T-cell (primary cell): ENCODE data around the gene GSAP. TPM values are rescaled to one million over a fixed set of nuclear protein-coding genes. Genes with fewer than 3 reads are reported as not detected.
A peak's percentile ranks its signal among the peaks of the same experiment; 100 is the strongest.

ENCODE experiments used
- ATAC-seq, 4 experiments: fragments of 200-7000 bp in 3 of 4; fragments of 150-1000 bp in 1 of 4; cut with Tn5 transposase; replicated peaks in 1 of 4; 1 replicate in 3 of 4; 2 replicates in 1 of 4; pipeline ENCODE4 v1.10.0; 2021; ENCODE audit warnings: moderate library complexity in 3 of 4, mild to moderate bottlenecking in 2 of 4, moderate number of reproducible peaks in 1 of 4
- CTCF ChIA-PET, 2 donors: fragments of 300-600 bp; sonication (Branson Sonifier 250); formaldehyde crosslinking; loops; one replicate each; lab custom pipeline; 2022; ENCODE audit warnings: antibody characterized with exemption in 2 of 2; lab: Charles Lee
- POLR2A ChIA-PET, 2 donors: fragments of 300-600 bp; sonication (Branson Sonifier 250); formaldehyde crosslinking; loops; one replicate each; lab custom pipeline; 2022; ENCODE audit warnings: antibody characterized with exemption in 2 of 2; lab: Charles Lee
- DNase-seq, 35 experiments: peaks; one replicate each; pipeline versions ENCODE4 v3.0.0 to v3.0.0-alpha.2; 2013 to 2023
- H3K27ac ChIP-seq: one replicate; pipeline ENCODE4 v1.5.1; 2013; ENCODE audit warnings: low read length
- H3K27me3 ChIP-seq, 2 experiments: replicated peaks in 1 of 2; 1 replicate in 1 of 2; 2 replicates in 1 of 2; pipeline versions ENCODE4 v1.6.1 to v1.7.0; 2013; ENCODE audit warnings: low read length in 1 of 2, mixed read lengths in 1 of 2; ENCODE audit not compliant: control insufficient read depth in 2 of 2, insufficient read depth in 2 of 2; ENCODE audit errors: extremely low read depth in 1 of 2
- H3K36me3 ChIP-seq, 2 donors: 1 replicate in 1 of 2; 2 replicates in 1 of 2; pipeline versions ENCODE4 v1.6.1 to v1.7.0; 2013; ENCODE audit warnings: low read length in 1 of 2; ENCODE audit not compliant: control insufficient read depth in 2 of 2, insufficient read depth in 1 of 2; ENCODE audit errors: extremely low read depth in 1 of 2
- H3K4me1 ChIP-seq, 2 experiments: 1 replicate in 1 of 2; 2 replicates in 1 of 2; pipeline versions ENCODE4 v1.6.1 to v1.7.0; 2013; ENCODE audit warnings: low read length in 2 of 2, mixed read lengths in 1 of 2; ENCODE audit not compliant: insufficient read depth in 2 of 2, control insufficient read depth in 1 of 2; ENCODE audit errors: extremely low read depth in 1 of 2
- H3K4me3 ChIP-seq, 2 donors: 1 replicate in 1 of 2; 2 replicates in 1 of 2; pipeline versions ENCODE4 v1.5.1 to v1.7.0; 2013; ENCODE audit warnings: mild to moderate bottlenecking in 2 of 2, low read length in 1 of 2, moderate library complexity in 1 of 2; ENCODE audit not compliant: control insufficient read depth in 1 of 2; ENCODE audit errors: extremely low read depth in 1 of 2
- H3K9me3 ChIP-seq: 2 replicates; pipeline ENCODE4 v1.7.0; 2013
- H3K27ac Mint-ChIP-seq, 2 donors: one replicate each; pipeline ENCODE4 v1.8.0; 2020 to 2021; ENCODE audit warnings: mild to moderate bottlenecking in 2 of 2, mixed read lengths in 2 of 2
- H3K27me3 Mint-ChIP-seq, 2 donors: one replicate each; pipeline ENCODE4 v1.8.0; 2021 to 2022; ENCODE audit warnings: mixed read lengths in 2 of 2
- H3K36me3 Mint-ChIP-seq: one replicate; pipeline ENCODE4 v1.8.0; 2021; ENCODE audit warnings: mixed read lengths
- H3K4me1 Mint-ChIP-seq, 3 donors: one replicate each; pipeline ENCODE4 v1.8.0; 2020 to 2022; ENCODE audit warnings: mixed read lengths in 3 of 3, mild to moderate bottlenecking in 1 of 3
- H3K4me3 Mint-ChIP-seq, 3 donors: one replicate each; pipeline ENCODE4 v1.8.0; 2020 to 2022; ENCODE audit warnings: mild to moderate bottlenecking in 3 of 3, mixed read lengths in 3 of 3, moderate library complexity in 3 of 3
- H3K9me3 Mint-ChIP-seq, 3 donors: one replicate each; pipeline ENCODE4 v1.8.0; 2020 to 2022; ENCODE audit warnings: mixed read lengths in 3 of 3
- WGBS: methylation state at CpG from one replicate; pipeline ENCODE4 v1.1.5; 2013; ENCODE audit warnings: missing lambda C conversion rate; ENCODE audit not compliant: insufficient coverage; 5-methylcytosine and 5-hydroxymethylcytosine counted together
- total RNA-seq, 35 experiments: library from RNA in 6 of 35; stranded (reverse) in 6 of 35; fragments of 120-200 nt in 1 of 35; gene quantifications; one replicate each; pipeline versions ENCODE4 v1.2.1 to v1.2.4 and lab custom pipeline; 2013 to 2026

GSAP gene
- total RNA-seq, 5 donors from 2014 or later (not counting 1 experiment from before 2014, with no cell fraction given) = 17.7 to 40.0 (median 25.7) TPM

DNA sequence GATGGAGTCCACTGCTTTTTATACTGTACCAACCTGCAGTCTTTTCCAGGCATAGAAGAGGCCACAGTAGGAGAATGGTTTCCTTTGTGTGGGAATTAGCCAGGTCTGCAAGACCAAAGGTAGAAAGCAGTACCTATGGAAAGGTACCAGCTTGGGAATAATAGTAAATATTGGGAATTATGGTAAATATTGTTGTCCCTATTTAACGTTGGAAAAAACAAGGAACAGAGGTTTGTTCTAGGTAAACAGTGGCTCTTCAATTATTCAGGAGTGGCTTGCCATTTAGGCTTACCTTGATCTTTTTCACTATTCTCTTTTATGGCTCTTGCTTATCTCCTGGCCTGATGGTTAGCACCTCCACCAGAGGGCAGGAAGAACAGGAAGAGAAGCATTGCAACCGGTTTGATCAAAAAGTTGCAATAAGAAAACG lies 43.9 kb upstream of the GSAP start:
- Histone ChIP-seq H3K36me3 (no peaks in the 10 kb centered on the region), H3K4me1 (no peaks in the 10 kb centered on the region), H3K9me3 (no peaks in the 10 kb centered on the region), H3K27ac (no peak overlapping the region), H3K27me3 (no peaks in the 10 kb centered on the region), H3K4me3 (no peak overlapping the region)
- H3K27ac Mint-ChIP-seq = no peak overlapping the region
- POLR2A ChIA-PET = interaction anchor here in 1 of 2 donors (0.7 kb wide), 1 partner anchor 49 kb away, joined by 3 read pairs; no protein-coding TSS in a partner anchor
- H3K4me3 Mint-ChIP-seq = no peak overlapping the region
- no CpG with 5 or more reads among the region's 3 CpGs for WGBS
- ATAC-seq = no peak
- DNase-seq = peak in 2 of 35 experiments; percentile 6 to 27
- peaks cover 0 to 2% of the 10 kb centered on the region in 2 donors for H3K27me3 Mint-ChIP-seq
- H3K9me3 Mint-ChIP-seq = no peaks in the 10 kb centered on the region
- H3K4me1 Mint-ChIP-seq = peaks cover 0 to 9% (median 0%) of the 10 kb centered on the region in 3 donors
- CTCF ChIA-PET = no interaction called here
- H3K36me3 Mint-ChIP-seq = no peaks in the 10 kb centered on the region

DNA sequence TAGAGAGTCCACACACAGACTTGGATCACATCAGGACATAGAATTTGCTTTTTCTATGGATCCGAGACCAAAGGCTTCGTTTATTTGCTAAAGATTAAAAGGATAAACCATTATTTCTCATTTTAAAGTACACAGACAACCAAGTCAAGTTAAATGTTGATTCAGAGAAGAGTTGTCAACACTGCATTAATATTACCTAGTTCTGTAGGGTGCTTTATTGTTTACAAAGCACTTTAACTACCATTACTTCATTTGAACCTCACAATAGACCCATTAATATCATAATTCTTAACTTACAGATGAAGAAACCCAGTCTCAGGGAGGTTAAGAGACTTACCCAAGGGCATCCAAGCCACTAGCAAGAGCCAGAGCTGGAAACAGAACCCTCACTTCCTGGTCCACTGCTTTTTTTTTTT lies 43.2 kb upstream of the GSAP start:
- no peak overlapping the region for H3K27ac ChIP-seq
- H3K36me3 ChIP-seq = no peaks in the 10 kb centered on the region
- no peaks in the 10 kb centered on the region for H3K9me3 Mint-ChIP-seq
- ATAC-seq = no peak
- peaks cover 0 to 9% (median 0%) of the 10 kb centered on the region in 3 donors for H3K4me1 Mint-ChIP-seq
- no CpG with 5 or more reads among the region's 2 CpGs for WGBS
- no peaks in the 10 kb centered on the region for H3K9me3 ChIP-seq
- no peak overlapping the region for H3K4me3 ChIP-seq
- ChIA-PET POLR2A (interaction anchor here in 1 of 2 donors (0.7 kb wide), 1 partner anchor 49 kb away, joined by 3 read pairs; no protein-coding TSS in a partner anchor), CTCF (no interaction called here)
- H3K27ac Mint-ChIP-seq = no peak overlapping the region
- peaks cover 0 to 4% of the 10 kb centered on the region in 2 donors for H3K27me3 Mint-ChIP-seq
- H3K4me3 Mint-ChIP-seq = no peak overlapping the region
- no peaks in the 10 kb centered on the region for H3K36me3 Mint-ChIP-seq
- no peaks in the 10 kb centered on the region for H3K4me1 ChIP-seq
- H3K27me3 ChIP-seq = no peaks in the 10 kb centered on the region
- no peak for DNase-seq

DNA sequence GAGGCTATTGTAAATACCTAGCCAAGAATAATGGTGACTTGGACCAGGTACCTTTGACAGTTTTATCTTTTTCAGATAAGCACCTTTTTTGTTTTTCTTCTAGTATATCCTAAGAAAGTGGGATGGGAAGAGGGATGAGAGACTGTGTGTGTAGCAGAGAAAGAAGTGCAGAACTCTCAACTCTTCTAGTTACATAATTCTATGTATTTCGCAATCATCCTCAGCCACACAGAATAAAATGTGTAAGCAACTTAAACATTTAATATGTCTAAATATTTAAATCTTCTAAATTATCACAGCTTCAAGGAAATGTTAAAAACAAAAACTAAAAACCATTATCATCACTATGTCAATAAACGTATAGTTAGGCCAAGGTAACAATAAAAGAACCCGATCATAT lies 42.6 kb upstream of the GSAP start:
- H3K36me3 Mint-ChIP-seq = no peaks in the 10 kb centered on the region
- Histone ChIP-seq H3K27ac (no peak overlapping the region), H3K36me3 (no peaks in the 10 kb centered on the region), H3K9me3 (no peaks in the 10 kb centered on the region), H3K4me3 (no peak overlapping the region), H3K27me3 (no peaks in the 10 kb centered on the region), H3K4me1 (no peaks in the 10 kb centered on the region)
- no CpG with 5 or more reads among the region's 3 CpGs for WGBS
- DNase-seq (no peak), ATAC-seq (no peak)
- no peak overlapping the region for H3K4me3 Mint-ChIP-seq
- CTCF ChIA-PET = no interaction called here
- no peak overlapping the region for H3K27ac Mint-ChIP-seq
- no peaks in the 10 kb centered on the region for H3K9me3 Mint-ChIP-seq
- POLR2A ChIA-PET = no interaction called here
- peaks cover under 1 to 4% of the 10 kb centered on the region in 2 donors for H3K27me3 Mint-ChIP-seq
- H3K4me1 Mint-ChIP-seq = peaks cover 0 to 9% (median 0%) of the 10 kb centered on the region in 3 donors

DNA sequence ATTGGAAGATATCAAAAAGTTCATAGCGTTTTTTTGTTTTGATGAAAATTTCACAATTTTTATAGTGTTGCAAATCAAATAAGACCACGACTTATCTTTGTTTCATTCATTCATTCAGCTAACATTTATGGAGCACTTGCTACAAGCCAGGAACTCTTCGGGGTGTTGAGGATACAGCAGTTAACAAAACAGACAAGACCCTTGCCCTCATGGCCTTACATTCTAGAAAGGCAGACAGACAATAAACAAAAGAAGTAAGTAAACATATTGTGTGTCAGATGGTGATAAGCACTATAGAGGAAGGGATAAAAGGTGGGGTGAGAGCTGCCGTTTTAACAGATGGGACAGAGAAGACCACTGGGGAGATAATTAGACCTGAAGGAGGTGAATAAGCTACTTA lies 41.6 kb upstream of the GSAP start:
- H3K36me3 ChIP-seq = no peaks in the 10 kb centered on the region
- no peaks in the 10 kb centered on the region for H3K9me3 ChIP-seq
- no peak overlapping the region for H3K4me3 ChIP-seq
- no peaks in the 10 kb centered on the region for H3K9me3 Mint-ChIP-seq
- H3K4me1 ChIP-seq = no peaks in the 10 kb centered on the region
- POLR2A ChIA-PET = interaction anchor here (0.5 to 0.6 kb wide), 2 partner anchors 41 to 91 kb away, joined by 4 to 5 read pairs; no protein-coding TSS in a partner anchor
- H3K36me3 Mint-ChIP-seq = no peaks in the 10 kb centered on the region
- CTCF ChIA-PET = no interaction called here
- peaks cover 0 to 9% (median 0%) of the 10 kb centered on the region in 3 donors for H3K4me1 Mint-ChIP-seq
- H3K27me3 Mint-ChIP-seq = peaks cover 1 to 4% of the 10 kb centered on the region in 2 donors
- H3K4me3 Mint-ChIP-seq = no peak overlapping the region
- no peak overlapping the region for H3K27ac ChIP-seq
- no peak for DNase-seq
- ATAC-seq = no peak
- H3K27ac Mint-ChIP-seq = no peak overlapping the region
- no peaks in the 10 kb centered on the region for H3K27me3 ChIP-seq
- WGBS = 80% methylated on average over 1 of the region's 4 CpGs

GRCh38 chr7:77456696-77457095 lies 40.5 kb upstream of the GSAP start:
- Mint-ChIP-seq H3K4me1 (peaks cover 0 to 6% (median 0%) of the 10 kb centered on the region in 3 donors), H3K4me3 (no peak overlapping the region), H3K9me3 (no peaks in the 10 kb centered on the region), H3K27me3 (peaks cover 1 to 4% of the 10 kb centered on the region in 2 donors), H3K27ac (no peak overlapping the region), H3K36me3 (no peaks in the 10 kb centered on the region)
- Histone ChIP-seq H3K27me3 (no peaks in the 10 kb centered on the region), H3K4me1 (no peaks in the 10 kb centered on the region), H3K27ac (no peak overlapping the region), H3K36me3 (no peaks in the 10 kb centered on the region), H3K9me3 (no peaks in the 10 kb centered on the region), H3K4me3 (no peak overlapping the region)
- POLR2A ChIA-PET = no interaction called here
- ATAC-seq (no peak), DNase-seq (no peak)
- WGBS = 0% methylated on average over 1 of the region's 4 CpGs
- CTCF ChIA-PET = no interaction called here

- H3K36me3 ChIP-seq = no peaks in the 10 kb centered on the region
- no peaks in the 10 kb centered on the region for H3K4me1 ChIP-seq
- no peaks in the 10 kb centered on the region for H3K9me3 Mint-ChIP-seq
- ATAC-seq (no peak), DNase-seq (no peak)
- no peaks in the 10 kb centered on the region for H3K27me3 ChIP-seq
- no peaks in the 10 kb centered on the region for H3K9me3 ChIP-seq
- peaks cover 1 to 4% of the 10 kb centered on the region in 2 donors for H3K27me3 Mint-ChIP-seq
- no peak overlapping the region for H3K4me3 ChIP-seq
- no peak overlapping the region for H3K27ac Mint-ChIP-seq
- H3K4me3 Mint-ChIP-seq = no peak overlapping the region
- WGBS = 76% methylated on average over 2 of the region's 3 CpGs
- no peak overlapping the region for H3K27ac ChIP-seq
- H3K36me3 Mint-ChIP-seq = no peaks in the 10 kb centered on the region
- no peaks in the 10 kb centered on the region for H3K4me1 Mint-ChIP-seq
- CTCF ChIA-PET = no interaction called here
- POLR2A ChIA-PET = no interaction called here
These were observed 39.2 kb upstream of the GSAP start for GRCh38 chr7:77455321-77455720.
